ENCODE measurements around the gene GPATCH8.

- TF ChIP-seq CTCF (conservative IDR thresholded peaks at IDR 0.05; ENCODE audit: low read length) (no peak), EZH2phosphoT487 (IDR thresholded peaks at IDR 0.05; ENCODE audit: borderline replicate concordance) (no peak)
These were observed 20.4 kb upstream of the GPATCH8 start for GRCh38 chr17:44523672-44523972.
